HEK293 (cell line): ENCODE results near the gene DLGAP4.

ENCODE experiments used
- CTCF ChIA-PET: fragments of 350-600 bp; formaldehyde crosslinking; extraction: SDS; loops from one replicate; lab custom pipeline; 2021; ENCODE audit warnings: antibody characterized with exemption; lab: Yijun Ruan, JAX
- POLR2A ChIA-PET: fragments of 300-600 bp; formaldehyde crosslinking; extraction: SDS; loops from one replicate; lab custom pipeline; 2020; ENCODE audit warnings: antibody characterized with exemption, inconsistent platforms; lab: Yijun Ruan, JAX
- H3K27ac ChIP-seq: fragments of 200-500 bp; sonication (Bioruptor generic); 2 replicates; pipeline ENCODE4 v1.5.1; 2014; ENCODE audit warnings: low read depth, low read length, control low read depth, inconsistent platforms; ENCODE audit errors: extremely low read depth
- H3K36me3 ChIP-seq, 2 experiments: fragments of 200-500 bp in 1 of 2; sonication (Bioruptor generic) in 1 of 2; 1 replicate in 1 of 2; 2 replicates in 1 of 2; pipeline ENCODE4 v1.5.1; 2014 to 2017; ENCODE audit warnings: inconsistent platforms in 2 of 2, low read length in 2 of 2; ENCODE audit not compliant: control insufficient read depth in 2 of 2, insufficient read depth in 1 of 2
- H3K4me1 ChIP-seq: fragments of 200-500 bp; sonication (Bioruptor generic); 2 replicates; pipeline ENCODE4 v1.5.1; 2014; ENCODE audit warnings: mild to moderate bottlenecking, low read length, inconsistent platforms; ENCODE audit not compliant: control insufficient read depth, insufficient read depth
- H3K4me3 ChIP-seq: 2 replicates; pipeline ENCODE4 v1.5.1; 2011; ENCODE audit warnings: low read depth, mild to moderate bottlenecking, control low read depth, low read length, moderate library complexity
- H3K9me3 ChIP-seq: fragments of 200-500 bp; sonication (Bioruptor generic); 2 replicates; pipeline ENCODE4 v1.5.1; 2014; ENCODE audit warnings: low read depth, low read length, inconsistent platforms; ENCODE audit not compliant: control insufficient read depth, insufficient read depth
- EGR2 ChIP-seq: fragments of 450-650 bp; formaldehyde crosslinking; IDR thresholded peaks from 2 replicates; pipeline ENCODE4 v1.5.1; 2016; ENCODE audit warnings: low read depth, missing biosample characterization, missing genetic modification characterization
- GFI1B ChIP-seq: fragments of 450-650 bp; formaldehyde crosslinking; IDR thresholded peaks from 2 replicates; pipeline ENCODE4 v1.5.1; 2016; ENCODE audit warnings: missing biosample characterization, missing genetic modification characterization
- HOXA7 ChIP-seq: sonication (generic); formaldehyde crosslinking; IDR thresholded peaks from 2 replicates; pipeline ENCODE4 v1.8.1; 2022; ENCODE audit warnings: missing genetic modification reagents, borderline replicate concordance
- KLF1 ChIP-seq: fragments of 450-650 bp; formaldehyde crosslinking; IDR thresholded peaks from 2 replicates; pipeline ENCODE4 v1.5.1; 2016; ENCODE audit warnings: missing biosample characterization, missing genetic modification characterization
- KLF17 ChIP-seq: fragments of 450-650 bp; formaldehyde crosslinking; IDR thresholded peaks from 2 replicates; pipeline ENCODE4 v1.5.1; 2016; ENCODE audit warnings: missing biosample characterization, missing genetic modification characterization
- MEIS1 ChIP-seq: sonication (generic); formaldehyde crosslinking; IDR thresholded peaks from 2 replicates; pipeline ENCODE4 v1.8.1; 2022; ENCODE audit warnings: missing genetic modification reagents, mild to moderate bottlenecking, borderline replicate concordance
- OVOL3 ChIP-seq: fragments of 450-650 bp; formaldehyde crosslinking; IDR thresholded peaks from 2 replicates; pipeline ENCODE4 v1.5.1; 2016; ENCODE audit warnings: missing biosample characterization, missing genetic modification characterization
- PBX3 ChIP-seq: sonication (generic); formaldehyde crosslinking; IDR thresholded peaks from 2 replicates; pipeline ENCODE4 v1.8.1; 2022; ENCODE audit warnings: mild to moderate bottlenecking, moderate library complexity, missing genetic modification reagents
- REPIN1 ChIP-seq: fragments of 450-650 bp; formaldehyde crosslinking; IDR thresholded peaks from 2 replicates; pipeline ENCODE4 v1.5.1; 2017; ENCODE audit warnings: missing biosample characterization, missing genetic modification characterization, low read depth
- SP2 ChIP-seq: fragments of 450-650 bp; formaldehyde crosslinking; IDR thresholded peaks from 2 replicates; pipeline ENCODE4 v1.5.1; 2016; ENCODE audit warnings: missing biosample characterization, missing genetic modification characterization
- SP3 ChIP-seq: fragments of 450-650 bp; formaldehyde crosslinking; IDR thresholded peaks from 2 replicates; pipeline ENCODE4 v1.5.1; 2016; ENCODE audit warnings: missing biosample characterization, missing genetic modification characterization
- TRIM28 ChIP-seq: IDR thresholded peaks from 2 replicates; pipeline ENCODE4 v1.6.1; 2011; ENCODE audit warnings: low read length, control low read depth, borderline replicate concordance
- ZBTB17 ChIP-seq: fragments of 450-650 bp; formaldehyde crosslinking; IDR thresholded peaks from 2 replicates; pipeline ENCODE4 v1.5.1; 2016; ENCODE audit warnings: missing biosample characterization, missing genetic modification characterization
- ZBTB21 ChIP-seq: fragments of 450-650 bp; formaldehyde crosslinking; IDR thresholded peaks from 2 replicates; pipeline ENCODE4 v1.5.1; 2017; ENCODE audit warnings: missing biosample characterization, missing genetic modification characterization
- ZBTB7A ChIP-seq: fragments of 450-650 bp; formaldehyde crosslinking; IDR thresholded peaks from 2 replicates; pipeline ENCODE4 v1.5.1; 2016; ENCODE audit warnings: low read depth, missing biosample characterization, missing genetic modification characterization
- ZFHX2 ChIP-seq: fragments of 450-650 bp; formaldehyde crosslinking; conservative IDR thresholded peaks from 2 replicates; pipeline ENCODE4 v1.5.1; 2016; ENCODE audit warnings: missing biosample characterization, missing genetic modification characterization
- ZIC2 ChIP-seq: fragments of 450-650 bp; formaldehyde crosslinking; IDR thresholded peaks from 2 replicates; pipeline ENCODE4 v1.5.1; 2016; ENCODE audit warnings: missing biosample characterization, missing genetic modification characterization
- ZNF10 ChIP-seq: fragments of 450-650 bp; formaldehyde crosslinking; IDR thresholded peaks from 2 replicates; pipeline ENCODE4 v1.5.1; 2017; ENCODE audit warnings: missing biosample characterization, missing genetic modification characterization
- ZNF112 ChIP-seq: fragments of 450-650 bp; formaldehyde crosslinking; IDR thresholded peaks from 2 replicates; pipeline ENCODE4 v1.5.0; 2017; ENCODE audit warnings: missing biosample characterization, missing genetic modification characterization
- ZNF121 ChIP-seq: fragments of 450-650 bp; formaldehyde crosslinking; IDR thresholded peaks from 2 replicates; pipeline ENCODE4 v1.5.1; 2016; ENCODE audit warnings: missing biosample characterization, missing genetic modification characterization
- ZNF174 ChIP-seq: fragments of 450-650 bp; formaldehyde crosslinking; IDR thresholded peaks from 2 replicates; pipeline ENCODE4 v1.5.0; 2017; ENCODE audit warnings: missing biosample characterization, mild to moderate bottlenecking, missing genetic modification characterization
- ZNF175 ChIP-seq: fragments of 450-650 bp; formaldehyde crosslinking; IDR thresholded peaks from 2 replicates; pipeline ENCODE4 v1.5.1; 2016; ENCODE audit warnings: missing biosample characterization, missing genetic modification characterization
- ZNF211 ChIP-seq: fragments of 450-650 bp; formaldehyde crosslinking; IDR thresholded peaks from 2 replicates; pipeline ENCODE4 v1.5.1; 2016; ENCODE audit warnings: low read depth, missing biosample characterization, missing genetic modification characterization
- ZNF223 ChIP-seq: fragments of 450-650 bp; formaldehyde crosslinking; IDR thresholded peaks from 2 replicates; pipeline ENCODE4 v1.5.1; 2016; ENCODE audit warnings: missing biosample characterization, missing genetic modification characterization
- ZNF239 ChIP-seq: fragments of 450-650 bp; formaldehyde crosslinking; IDR thresholded peaks from 2 replicates; pipeline ENCODE4 v1.5.1; 2016; ENCODE audit warnings: missing biosample characterization, missing genetic modification characterization
- ZNF248 ChIP-seq: fragments of 450-650 bp; formaldehyde crosslinking; IDR thresholded peaks from 2 replicates; pipeline ENCODE4 v1.5.1; 2017; ENCODE audit warnings: missing biosample characterization, missing genetic modification characterization
- ZNF449 ChIP-seq: fragments of 450-650 bp; formaldehyde crosslinking; IDR thresholded peaks from 2 replicates; pipeline ENCODE4 v1.5.1; 2017; ENCODE audit warnings: missing biosample characterization, mild to moderate bottlenecking, missing genetic modification characterization, moderate library complexity
- ZNF488 ChIP-seq: fragments of 450-650 bp; formaldehyde crosslinking; IDR thresholded peaks from 2 replicates; pipeline ENCODE4 v1.5.1; 2016; ENCODE audit warnings: missing biosample characterization, missing genetic modification characterization
- ZNF501 ChIP-seq: fragments of 450-650 bp; formaldehyde crosslinking; IDR thresholded peaks from 2 replicates; pipeline ENCODE4 v1.5.1; 2016; ENCODE audit warnings: missing biosample characterization, missing genetic modification characterization
- ZNF658 ChIP-seq: fragments of 450-650 bp; formaldehyde crosslinking; IDR thresholded peaks from 2 replicates; pipeline ENCODE4; 2016; ENCODE audit warnings: missing biosample characterization, missing genetic modification characterization
- ZNF664 ChIP-seq: fragments of 450-650 bp; formaldehyde crosslinking; IDR thresholded peaks from 2 replicates; pipeline ENCODE4 v1.5.1; 2016; ENCODE audit warnings: missing biosample characterization, missing genetic modification characterization
- ZNF843 ChIP-seq: fragments of 450-650 bp; formaldehyde crosslinking; IDR thresholded peaks from 2 replicates; pipeline ENCODE4 v1.5.1; 2016; ENCODE audit warnings: missing biosample characterization, missing genetic modification characterization

DLGAP4 gene

GRCh38 chr20:36391955-36392354, 85.8 kb downstream of the DLGAP4 start:
- Histone ChIP-seq H3K9me3 (no peaks in the 10 kb centered on the region), H3K36me3 (no peaks in the 10 kb centered on the region), H3K4me3 (no peak overlapping the region), H3K4me1 (no peaks in the 10 kb centered on the region), H3K27ac (no peak overlapping the region)
- no peak for TF ChIP-seq ZNF175
- TF ChIP-seq ZNF112 = no peak
- TF ChIP-seq ZNF174 (tag by site-specific recombination) = no peak
- TF ChIP-seq GFI1B (tag by site-specific recombination) = no peak
- no peak for TF ChIP-seq ZNF449 (tag by site-specific recombination)
- TF ChIP-seq ZNF211 (tag by site-specific recombination) = no peak
- TF ChIP-seq ZNF843 (tag by site-specific recombination) = no peak
- no peak for TF ChIP-seq ZNF10 (tag by site-specific recombination)
- no peak for TF ChIP-seq ZBTB7A (tag by site-specific recombination)
- TF ChIP-seq MEIS1 (CRISPR knock-in tag) = no peak
- no peak for TF ChIP-seq PBX3 (CRISPR knock-in tag)
- TF ChIP-seq ZNF121 (tag by site-specific recombination) = no peak
- TF ChIP-seq ZNF501 (tag by site-specific recombination) = no peak
- no peak for TF ChIP-seq ZBTB17 (tag by site-specific recombination)
- no peak for TF ChIP-seq OVOL3 (tag by site-specific recombination)
- TF ChIP-seq ZNF664 (tag by site-specific recombination) = no peak
- no peak for TF ChIP-seq SP3 (tag by site-specific recombination)
- CTCF ChIA-PET = interaction anchor here (0.6 to 2.0 kb wide), 4 partner anchors 8 to 85 kb away, joined by 3 to 15 read pairs (median 4); no protein-coding TSS in a partner anchor
- POLR2A ChIA-PET = no interaction called here

GRCh38 chr20:36392989-36393388, 86.8 kb downstream of the DLGAP4 start:
- POLR2A ChIA-PET = no interaction called here
- TF ChIP-seq KLF17 (peak; percentile 76), ZBTB21 (no peak), KLF1 (tag by site-specific recombination) (peak; percentile 81)
- no peaks in the 10 kb centered on the region for H3K4me1 ChIP-seq
- H3K4me3 ChIP-seq = no peak overlapping the region
- CTCF ChIA-PET = no interaction called here
- H3K27ac ChIP-seq = no peak overlapping the region
- no peaks in the 10 kb centered on the region for H3K9me3 ChIP-seq
- H3K36me3 ChIP-seq = no peaks in the 10 kb centered on the region

- H3K9me3 ChIP-seq = no peaks in the 10 kb centered on the region
- H3K4me3 ChIP-seq = no peak overlapping the region
- ChIA-PET POLR2A (no interaction called here), CTCF (no interaction called here)
- no peaks in the 10 kb centered on the region for H3K4me1 ChIP-seq
- no peaks in the 10 kb centered on the region for H3K36me3 ChIP-seq
- no peak overlapping the region for H3K27ac ChIP-seq
- TF ChIP-seq TRIM28 (no peak), ZNF488 (tag by site-specific recombination) (no peak), EGR2 (tag by site-specific recombination) (peak; percentile 49), ZNF239 (tag by site-specific recombination) (no peak), ZNF658 (no peak), ZFHX2 (tag by site-specific recombination) (peak; percentile 53), ZNF248 (tag by site-specific recombination) (no peak), ZNF223 (tag by site-specific recombination) (no peak), ZIC2 (tag by site-specific recombination) (peak; percentile 25; the same call in 1 of the 2 replicates), HOXA7 (CRISPR knock-in tag) (no peak), SP2 (tag by site-specific recombination) (no peak), REPIN1 (tag by site-specific recombination) (no peak)
Measured at GRCh38 chr20:36394340-36394965, 88.3 kb downstream of the DLGAP4 start.
